SK-N-MC (cell line): ENCODE data around the gene CCDC116.

ENCODE experiments used
- EZH2 ChIP-seq: fragments of 200-600 bp; sonication (generic); IDR thresholded peaks from one replicate; pipeline ENCODE4 v1.6.1; 2017; ENCODE audit warnings: antibody characterized with exemption
- FOXP2 ChIP-seq: optimal IDR thresholded peaks from 2 replicates; pipeline ENCODE3; 2011; ENCODE audit warnings: mild to moderate bottlenecking, moderate library complexity; ENCODE audit not compliant: insufficient read depth; ENCODE audit errors: extremely low read length, control extremely low read depth
- POLR2AphosphoS5 ChIP-seq: IDR thresholded peaks from 2 replicates; pipeline ENCODE4 v1.6.1; 2012; ENCODE audit warnings: mild to moderate bottlenecking, low read depth, low read length, borderline replicate concordance

DNA sequence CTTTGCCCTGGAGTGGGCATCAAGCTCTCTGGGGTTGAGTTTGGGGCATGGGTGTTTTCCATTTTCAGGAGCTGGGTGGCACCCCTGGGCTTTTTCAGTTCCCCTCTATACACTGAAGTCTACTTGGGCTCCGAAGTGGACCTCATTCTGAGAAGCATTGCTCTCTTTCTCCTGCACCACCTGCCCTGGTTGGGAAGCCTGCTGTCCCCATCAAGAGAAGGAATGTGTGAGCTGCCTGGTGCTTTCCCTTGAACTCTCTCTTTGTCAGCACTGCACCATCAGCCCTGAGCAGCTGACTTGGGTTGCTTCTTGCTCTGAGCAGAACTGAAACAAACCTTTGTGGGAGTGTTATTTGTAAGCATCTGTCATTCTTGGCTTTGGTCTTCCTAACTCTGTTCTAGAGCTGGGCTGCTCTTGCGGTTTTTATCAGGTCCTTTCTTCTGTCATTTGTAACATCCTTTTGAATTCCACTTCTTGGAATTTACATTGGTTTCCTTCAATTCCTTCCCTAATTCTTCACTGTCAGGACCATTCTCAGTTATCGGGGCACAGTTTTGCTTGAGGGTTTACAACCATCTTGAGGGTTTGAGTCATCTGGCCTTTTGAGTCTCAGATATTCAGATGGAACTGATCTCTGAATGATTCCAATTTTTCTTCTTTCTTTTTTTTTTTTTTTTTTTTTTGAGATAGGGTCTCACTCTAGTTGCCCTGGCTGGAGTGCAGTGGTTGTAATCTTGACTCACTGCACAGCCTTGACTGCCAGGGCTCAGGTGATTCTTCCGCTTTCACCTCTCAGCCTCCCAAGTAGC is 44.6 kb upstream of the CCDC116 start:
- TF ChIP-seq EZH2 (no peak), POLR2AphosphoS5 (no peak), FOXP2 (no peak)
